IPS-18a (cell line): Measurements from ENCODE around the gene NCAPD3.

ENCODE experiments used
- H3K27ac ChIP-seq: one replicate; pipeline ENCODE4 v1.5.1; 2013; ENCODE audit warnings: low read length
- H3K27me3 ChIP-seq: one replicate; pipeline ENCODE4 v1.6.1; 2013; ENCODE audit warnings: mild to moderate bottlenecking, low read length; ENCODE audit not compliant: control insufficient read depth, insufficient read depth
- H3K36me3 ChIP-seq: one replicate; pipeline ENCODE4 v1.6.1; 2013; ENCODE audit warnings: low read depth, low read length; ENCODE audit not compliant: control insufficient read depth
- H3K4me1 ChIP-seq: one replicate; pipeline ENCODE4 v1.6.1; 2013; ENCODE audit warnings: low read depth, low read length; ENCODE audit not compliant: control insufficient read depth
- H3K4me3 ChIP-seq: one replicate; pipeline ENCODE4 v1.5.1; 2013; ENCODE audit warnings: low read length
- H3K9ac ChIP-seq: one replicate; pipeline ENCODE4 v1.6.1; 2013; ENCODE audit warnings: mild to moderate bottlenecking, low read length, moderate library complexity
- H3K9me3 ChIP-seq: one replicate; pipeline ENCODE4 v1.6.1; 2013; ENCODE audit warnings: low read depth, low read length; ENCODE audit not compliant: control insufficient read depth

The NCAPD3 gene

GRCh38 chr11:134153147-134153905 is 70.4 kb downstream of the NCAPD3 start:
- H3K27me3 ChIP-seq = no peaks in the 10 kb centered on the region
- no peak overlapping the region for H3K9ac ChIP-seq
- H3K36me3 ChIP-seq = peaks cover 77% of the 10 kb centered on the region
- H3K4me3 ChIP-seq = no peak overlapping the region
- H3K27ac ChIP-seq = no peak overlapping the region
- no peaks in the 10 kb centered on the region for H3K4me1 ChIP-seq
- no peaks in the 10 kb centered on the region for H3K9me3 ChIP-seq

GRCh38 chr11:134152696-134153095 is 71.1 kb downstream of the NCAPD3 start:
- Histone ChIP-seq H3K4me1 (no peaks in the 10 kb centered on the region), H3K4me3 (no peak overlapping the region), H3K9me3 (no peaks in the 10 kb centered on the region), H3K27ac (no peak overlapping the region), H3K36me3 (peaks cover 74% of the 10 kb centered on the region), H3K27me3 (no peaks in the 10 kb centered on the region), H3K9ac (no peak overlapping the region)

- no peaks in the 10 kb centered on the region for H3K9me3 ChIP-seq
- no peak overlapping the region for H3K4me3 ChIP-seq
- H3K27me3 ChIP-seq = no peaks in the 10 kb centered on the region
- H3K4me1 ChIP-seq = no peaks in the 10 kb centered on the region
- no peak overlapping the region for H3K9ac ChIP-seq
- no peak overlapping the region for H3K27ac ChIP-seq
- peaks cover 62% of the 10 kb centered on the region for H3K36me3 ChIP-seq
These were observed 72.6 kb downstream of the NCAPD3 start for GRCh38 chr11:134151083-134151747.

- peaks cover 62% of the 10 kb centered on the region for H3K36me3 ChIP-seq
- no peaks in the 10 kb centered on the region for H3K4me1 ChIP-seq
- H3K27ac ChIP-seq = no peak overlapping the region
- peaks cover 6% of the 10 kb centered on the region for H3K9me3 ChIP-seq
- no peak overlapping the region for H3K9ac ChIP-seq
- no peak overlapping the region for H3K4me3 ChIP-seq
- no peaks in the 10 kb centered on the region for H3K27me3 ChIP-seq
These were observed 73.4 kb downstream of the NCAPD3 start for GRCh38 chr11:134150195-134150903.

- H3K4me3 ChIP-seq = no peak overlapping the region
- H3K9me3 ChIP-seq = peaks cover 9% of the 10 kb centered on the region
- peaks cover 68% of the 10 kb centered on the region for H3K36me3 ChIP-seq
- no peaks in the 10 kb centered on the region for H3K4me1 ChIP-seq
- H3K9ac ChIP-seq = no peak overlapping the region
- no peak overlapping the region for H3K27ac ChIP-seq
- H3K27me3 ChIP-seq = no peaks in the 10 kb centered on the region
These were observed 74.4 kb downstream of the NCAPD3 start for GRCh38 chr11:134149371-134149770.

GRCh38 chr11:134146598-134146997 is 77.2 kb downstream of the NCAPD3 start:
- H3K4me3 ChIP-seq = no peak overlapping the region
- no peaks in the 10 kb centered on the region for H3K4me1 ChIP-seq
- H3K36me3 ChIP-seq = peaks cover 61% of the 10 kb centered on the region
- no peak overlapping the region for H3K9ac ChIP-seq
- H3K9me3 ChIP-seq = peaks cover 29% of the 10 kb centered on the region
- H3K27me3 ChIP-seq = no peaks in the 10 kb centered on the region
- H3K27ac ChIP-seq = no peak overlapping the region

- Histone ChIP-seq H3K4me3 (no peak overlapping the region), H3K4me1 (no peaks in the 10 kb centered on the region), H3K36me3 (peaks cover 57% of the 10 kb centered on the region), H3K27ac (no peak overlapping the region), H3K27me3 (no peaks in the 10 kb centered on the region), H3K9me3 (peaks cover 29% of the 10 kb centered on the region), H3K9ac (no peak overlapping the region)
These were observed 78.1 kb downstream of the NCAPD3 start for GRCh38 chr11:134145715-134146114.

- Histone ChIP-seq H3K4me3 (no peak overlapping the region), H3K4me1 (no peaks in the 10 kb centered on the region), H3K9me3 (peaks cover 29% of the 10 kb centered on the region), H3K36me3 (peaks cover 49% of the 10 kb centered on the region), H3K27me3 (no peaks in the 10 kb centered on the region), H3K27ac (no peak overlapping the region), H3K9ac (no peak overlapping the region)
These were observed 79.0 kb downstream of the NCAPD3 start for GRCh38 chr11:134144744-134145143.

GRCh38 chr11:134143801-134144200 is 80.0 kb downstream of the NCAPD3 start:
- Histone ChIP-seq H3K9ac (no peak overlapping the region), H3K9me3 (peaks cover 29% of the 10 kb centered on the region), H3K36me3 (peaks cover 40% of the 10 kb centered on the region), H3K27ac (no peak overlapping the region), H3K4me3 (no peak overlapping the region), H3K27me3 (no peaks in the 10 kb centered on the region), H3K4me1 (no peaks in the 10 kb centered on the region)

- no peak overlapping the region for H3K4me3 ChIP-seq
- peaks cover 29% of the 10 kb centered on the region for H3K9me3 ChIP-seq
- H3K36me3 ChIP-seq = peaks cover 31% of the 10 kb centered on the region
- H3K4me1 ChIP-seq = no peaks in the 10 kb centered on the region
- no peak overlapping the region for H3K9ac ChIP-seq
- H3K27me3 ChIP-seq = no peaks in the 10 kb centered on the region
- no peak overlapping the region for H3K27ac ChIP-seq
These were observed 81.2 kb downstream of the NCAPD3 start for GRCh38 chr11:134142536-134142935.

GRCh38 chr11:134140961-134141490 is 82.7 kb downstream of the NCAPD3 start:
- peaks cover 27% of the 10 kb centered on the region for H3K36me3 ChIP-seq

More at GRCh38 chr11:134140961-134141490, 82.7 kb downstream of the NCAPD3 start:
- Histone ChIP-seq H3K27me3 (no peaks in the 10 kb centered on the region), H3K4me3 (no peak overlapping the region), H3K4me1 (no peaks in the 10 kb centered on the region), H3K9me3 (peaks cover 29% of the 10 kb centered on the region), H3K27ac (no peak overlapping the region), H3K9ac (no peak overlapping the region)
